Measurements from ENCODE around the gene ARID1B.
"Not testable (repeated sequence)": the region's sequence is repeated elsewhere in the genome, so short reads cannot be mapped to it uniquely, and the experiment has no call there.

The ARID1B gene

DNA sequence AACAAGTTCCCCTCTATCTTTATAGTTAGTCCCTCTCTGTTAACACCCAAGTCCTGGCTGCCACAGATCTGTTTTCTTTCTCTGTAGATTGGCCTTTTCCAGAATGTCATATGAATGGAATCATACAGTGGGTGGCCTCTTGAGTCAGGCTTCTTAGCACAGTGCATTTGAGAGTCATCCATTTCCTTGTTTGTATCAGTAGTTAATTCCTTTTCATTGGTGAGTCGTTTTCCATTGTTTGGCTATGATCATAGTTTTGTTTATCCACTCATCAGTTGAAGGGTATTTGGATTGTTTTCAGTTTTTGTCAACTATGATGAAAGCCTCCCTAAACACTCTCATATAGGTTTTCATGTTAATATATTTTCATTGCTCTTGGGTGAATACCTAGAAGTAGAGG, 248.3 kb downstream of the ARID1B start:
- no peak for DNase-seq (ENCODE audit: low spot score)

DNA sequence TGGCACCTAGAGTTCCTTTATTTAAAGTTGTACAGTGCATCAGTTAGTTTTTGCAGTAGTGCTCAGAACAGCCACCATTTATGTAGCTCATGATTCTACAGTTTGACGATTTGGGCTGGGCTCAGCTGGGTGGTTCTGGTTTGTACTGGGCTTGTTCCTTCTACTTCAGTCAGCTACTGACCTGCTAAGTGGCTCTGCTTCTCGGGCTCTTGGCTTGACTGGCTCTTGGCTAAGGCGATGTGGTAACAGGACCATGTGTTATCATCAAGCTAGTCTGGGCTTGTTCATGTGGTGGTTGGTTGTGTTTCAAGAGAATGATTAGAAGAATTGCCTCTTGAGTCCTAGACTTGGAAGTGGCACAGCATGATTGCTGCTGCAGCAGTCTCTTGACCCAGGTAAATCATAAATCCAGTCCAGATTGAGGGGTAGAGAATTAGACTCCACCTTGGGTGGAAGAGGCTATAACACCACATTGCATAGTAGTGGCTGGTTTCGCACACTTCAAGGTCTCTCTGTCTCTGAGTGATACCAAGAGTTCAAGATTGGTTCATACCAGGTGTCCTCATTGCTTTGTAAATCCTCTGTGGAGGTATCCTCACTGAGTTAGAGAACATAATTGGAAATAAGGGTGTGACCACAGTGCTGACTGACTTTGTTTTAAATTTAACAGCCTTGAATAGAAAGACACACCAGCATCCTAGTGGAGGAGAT, 253.0 kb downstream of the ARID1B start:
- no peak for DNase-seq (ENCODE audit: low spot score)

DNA sequence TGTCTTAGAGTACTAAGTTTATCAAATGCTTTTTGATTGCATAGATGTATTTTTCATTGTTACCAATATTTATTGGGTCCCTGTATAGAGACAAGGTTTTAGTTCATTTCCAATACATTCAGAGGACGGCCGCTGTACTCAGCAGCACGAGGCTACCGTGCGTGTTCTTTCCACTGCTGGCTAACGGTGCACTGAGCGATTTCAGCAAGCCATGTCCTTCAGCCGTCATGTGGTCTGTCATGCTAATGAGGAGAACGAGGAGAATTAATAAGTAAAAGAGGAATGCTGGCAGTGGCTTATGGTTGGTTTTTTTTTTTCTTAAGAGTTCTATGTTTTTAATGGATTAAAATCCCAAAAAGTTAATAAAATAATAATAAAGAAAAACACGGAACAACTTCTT, 253.6 kb downstream of the ARID1B start:
- no peak for DNase-seq (ENCODE audit: low spot score)

GRCh38 chr6:157032923-157033322, 255.7 kb downstream of the ARID1B start:
- no peak for DNase-seq (ENCODE audit: low spot score)

- DNase-seq (ENCODE audit: low spot score): no peak
These were observed 256.4 kb downstream of the ARID1B start for GRCh38 chr6:157033428-157034140.

- peak; percentile 33 for DNase-seq (ENCODE audit: low spot score)
These were observed 257.5 kb downstream of the ARID1B start for GRCh38 chr6:157034436-157035230.

- no peak for DNase-seq (ENCODE audit: low spot score)
These were observed 258.4 kb downstream of the ARID1B start for GRCh38 chr6:157035546-157035945.

GRCh38 chr6:157036245-157036711, 259.1 kb downstream of the ARID1B start:
- peak; percentile 29 for DNase-seq (ENCODE audit: low spot score)

DNA sequence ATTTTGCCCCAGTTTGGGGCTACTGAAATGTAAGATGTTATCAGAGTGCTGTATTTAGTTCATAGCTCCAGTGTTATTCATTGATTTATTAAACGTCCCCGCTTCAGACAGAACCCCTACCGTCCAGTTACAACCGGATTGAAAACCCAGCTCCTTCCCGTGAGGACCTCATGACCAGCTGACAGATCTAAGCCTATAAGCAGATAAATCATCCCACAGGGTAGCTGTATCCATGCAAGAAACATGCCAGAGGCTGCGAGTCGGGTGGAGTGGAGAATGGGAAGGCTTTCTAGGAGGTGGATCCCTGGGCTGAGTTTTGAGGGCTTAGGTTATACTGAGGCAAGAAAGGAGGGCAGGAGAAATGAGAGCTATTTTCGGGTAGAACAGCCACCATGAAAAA, 260.0 kb downstream of the ARID1B start:
- DNase-seq (ENCODE audit: low spot score): no peak

DNA sequence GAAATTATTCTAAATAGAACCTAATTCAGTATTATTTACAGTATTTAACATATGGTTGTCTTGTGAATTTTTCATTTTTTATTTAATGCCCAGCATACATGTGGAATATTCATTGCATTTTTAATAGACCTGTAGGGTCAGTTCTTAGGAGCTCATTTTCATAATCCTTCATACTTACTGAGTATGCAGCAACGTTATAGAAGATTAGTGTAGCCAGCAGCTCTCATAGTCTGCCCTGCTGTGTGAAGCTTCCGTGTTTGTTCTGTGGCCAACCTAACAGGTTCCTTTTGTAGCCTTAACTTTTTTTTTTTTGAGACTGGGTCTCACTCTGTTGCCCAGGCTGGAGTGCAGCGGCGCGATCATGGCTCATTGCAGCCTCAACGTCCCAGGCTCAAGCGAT, 261.4 kb downstream of the ARID1B start:
- DNase-seq (ENCODE audit: low spot score): no peak

- DNase-seq (ENCODE audit: low spot score): not testable (repeated sequence)
These were observed 262.5 kb downstream of the ARID1B start for GRCh38 chr6:157039639-157040038.

- DNase-seq (ENCODE audit: low spot score): no peak
These were observed 263.0 kb downstream of the ARID1B start for GRCh38 chr6:157040191-157040590.

GRCh38 chr6:157045831-157046454, 268.8 kb downstream of the ARID1B start:
- DNase-seq (ENCODE audit: low spot score): peak; percentile 53

- DNase-seq (ENCODE audit: low spot score): no peak
These were observed 269.6 kb downstream of the ARID1B start for GRCh38 chr6:157046776-157047175.

GRCh38 chr6:157047328-157047727, 270.1 kb downstream of the ARID1B start:
- DNase-seq (ENCODE audit: low spot score): no peak

GRCh38 chr6:157047951-157048350, 270.8 kb downstream of the ARID1B start:
- no peak for DNase-seq (ENCODE audit: low spot score)

DNA sequence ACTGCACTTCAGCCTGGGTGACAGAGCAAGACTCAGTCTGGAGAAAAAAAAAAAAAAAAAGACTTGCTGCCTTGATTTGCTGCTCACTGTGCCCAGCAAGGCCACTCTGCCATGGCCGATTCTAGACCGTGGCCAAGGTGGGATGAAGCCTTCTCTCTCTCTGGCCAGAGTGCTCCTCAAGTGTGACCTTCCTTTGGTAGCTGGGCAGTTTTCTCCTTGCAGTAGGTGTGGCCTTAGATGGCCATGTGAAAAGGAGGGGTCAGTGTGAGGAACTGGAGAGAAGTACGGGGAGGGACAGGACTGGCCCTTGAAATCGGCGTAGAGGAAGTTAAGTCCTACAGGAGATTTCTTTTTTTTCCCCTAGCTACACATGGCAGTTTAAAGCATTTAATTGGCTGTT, 272.0 kb downstream of the ARID1B start:
- no peak for DNase-seq (ENCODE audit: low spot score)

DNA sequence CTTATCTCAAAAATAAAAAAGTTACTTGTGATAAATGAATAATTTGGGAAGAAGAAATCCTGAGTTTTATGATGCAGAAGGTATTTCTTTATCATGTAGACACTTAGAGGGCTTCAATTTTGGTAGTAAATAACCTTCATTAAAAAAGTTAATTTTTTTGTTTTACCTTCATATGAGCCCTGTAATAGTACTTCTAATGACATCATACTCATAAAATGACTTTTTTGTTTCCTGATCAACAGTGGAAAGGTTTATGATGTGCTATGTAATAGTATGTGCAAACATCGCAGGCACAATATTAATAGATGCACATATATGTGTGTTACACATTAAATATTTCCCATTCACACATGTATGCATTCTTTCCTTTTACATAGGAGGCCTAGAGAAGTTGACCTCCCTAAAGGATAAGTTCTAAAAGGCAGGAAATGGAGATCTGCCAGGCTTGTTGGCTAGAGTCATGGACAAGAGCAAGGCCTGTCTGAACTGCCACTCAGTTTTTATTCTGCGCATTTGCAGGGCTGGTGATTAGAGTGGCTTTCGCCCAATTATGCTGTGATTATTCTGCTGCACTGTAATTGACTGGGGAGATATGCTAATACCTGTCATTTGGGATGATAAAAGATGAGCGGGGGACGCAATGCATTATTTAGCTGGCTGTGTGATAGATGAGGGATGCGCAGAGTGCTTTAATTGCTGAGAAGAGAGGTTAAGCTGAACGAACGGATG, 273.5 kb downstream of the ARID1B start:
- no peak for DNase-seq (ENCODE audit: low spot score)

DNA sequence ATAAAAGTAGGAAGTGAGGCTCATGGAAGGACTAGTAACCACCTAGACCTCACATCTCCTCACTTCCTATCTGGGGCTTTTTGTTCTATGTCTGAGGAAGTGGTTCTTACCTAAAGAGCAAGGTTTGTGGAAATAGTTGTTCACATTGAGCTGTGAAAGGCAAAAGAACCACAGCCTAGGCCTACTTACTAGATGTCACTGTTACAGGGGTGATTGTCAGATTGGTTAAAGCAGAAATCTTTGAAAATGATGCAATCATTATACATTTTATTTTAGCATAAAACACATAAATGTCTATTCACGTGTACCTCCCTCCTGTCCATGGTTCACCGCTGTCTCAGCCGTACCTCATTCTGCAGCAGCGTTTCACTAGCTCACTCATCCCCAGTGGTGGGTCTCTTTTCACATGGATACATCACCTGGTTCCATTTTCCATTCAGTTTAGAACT, 277.4 kb downstream of the ARID1B start:
- DNase-seq (ENCODE audit: low spot score): no peak

GRCh38 chr6:157055863-157056262, 278.7 kb downstream of the ARID1B start:
- no peak for DNase-seq (ENCODE audit: low spot score)

GRCh38 chr6:157056275-157056674, 279.1 kb downstream of the ARID1B start:
- no peak for DNase-seq (ENCODE audit: low spot score)

- DNase-seq (ENCODE audit: low spot score): no peak
These were observed 281.4 kb downstream of the ARID1B start for GRCh38 chr6:157058574-157058973.

Data from AG08396 (cell line).